Upper lobe of right lung (tissue), 1 donor: ENCODE data around the gene DNAH10. TPM values are rescaled to one million over a fixed set of nuclear protein-coding genes. Genes with fewer than 3 reads are reported as not detected.

Source experiments
- ATAC-seq: fragments of 200-7000 bp; cut with Tn5 transposase; one replicate; pipeline ENCODE4 v1.9.1; 2020; ENCODE audit warnings: mild to moderate bottlenecking, moderate library complexity
- DNase-seq: peaks from one replicate; pipeline ENCODE4 v3.0.0-alpha.2; 2020
- H3K27ac ChIP-seq: fragments of 200-600 bp; one replicate; pipeline ENCODE4 v1.8.0; 2022
- H3K27me3 ChIP-seq: fragments of 200-600 bp; one replicate; pipeline ENCODE4 v1.8.0; 2022; ENCODE audit warnings: mild to moderate bottlenecking
- H3K36me3 ChIP-seq: fragments of 200-600 bp; one replicate; pipeline ENCODE4 v1.8.0; 2022
- H3K4me1 ChIP-seq: fragments of 200-600 bp; one replicate; pipeline ENCODE4 v1.8.0; 2022
- H3K4me3 ChIP-seq: fragments of 200-600 bp; one replicate; pipeline ENCODE4 v1.8.0; 2022; ENCODE audit warnings: mild to moderate bottlenecking
- H3K9me3 ChIP-seq: fragments of 200-600 bp; one replicate; pipeline ENCODE4 v1.8.0; 2022
- CTCF ChIP-seq: fragments of 200-600 bp; IDR thresholded peaks from one replicate; pipeline ENCODE4 v1.8.0; 2022; ENCODE audit warnings: antibody characterized with exemption
- intact Hi-C: fragments of 100-400 bp; cut with DNase I; formaldehyde crosslinking; loops from one replicate; pipeline ENCODE4 v1.11.0; 2022
- total RNA-seq: library from RNA; stranded (reverse); fragmentation: NEBNext Ultra II Directional; extraction: Animal tissue kit (Norgen Biotek cat#: 25700); gene quantifications from one replicate; pipeline ENCODE4 v1.2.1, GENCODE V29; 2021
- donor health status: DM: no; HTN: yes; CAD: no; lungs with severe emphysema.

DNAH10 gene
- total RNA-seq, 1 donor from 2014 or later, result 0.23 TPM

GRCh38 chr12:123859035-123859434 is 96.9 kb downstream of the DNAH10 start:
- no peaks in the 10 kb centered on the region for H3K4me1 ChIP-seq
- peaks cover 5% of the 10 kb centered on the region for H3K27me3 ChIP-seq
- no peak for TF ChIP-seq CTCF
- intact Hi-C loops, result no loop called here
- H3K9me3 ChIP-seq, result no peaks in the 10 kb centered on the region
- H3K36me3 ChIP-seq, result no peaks in the 10 kb centered on the region
- no peak overlapping the region for H3K4me3 ChIP-seq
- no peak for ATAC-seq
- DNase-seq, result no peak
- no peak overlapping the region for H3K27ac ChIP-seq

GRCh38 chr12:123860377-123860776 is 98.3 kb downstream of the DNAH10 start:
- no peaks in the 10 kb centered on the region for H3K4me1 ChIP-seq
- no peak for TF ChIP-seq CTCF
- H3K27ac ChIP-seq, result no peak overlapping the region
- no peaks in the 10 kb centered on the region for H3K36me3 ChIP-seq
- ATAC-seq (no peak), DNase-seq (no peak)
- no peaks in the 10 kb centered on the region for H3K9me3 ChIP-seq
- intact Hi-C loops, result no loop called here
- peaks cover 4% of the 10 kb centered on the region for H3K27me3 ChIP-seq
- H3K4me3 ChIP-seq, result no peak overlapping the region

GRCh38 chr12:123861392-123861791 is 99.3 kb downstream of the DNAH10 start:
- H3K27me3 ChIP-seq, result no peaks in the 10 kb centered on the region
- no peak for TF ChIP-seq CTCF
- no peak overlapping the region for H3K4me3 ChIP-seq
- no peaks in the 10 kb centered on the region for H3K4me1 ChIP-seq
- H3K27ac ChIP-seq, result no peak overlapping the region
- H3K9me3 ChIP-seq, result no peaks in the 10 kb centered on the region
- intact Hi-C loops, result no loop called here
- H3K36me3 ChIP-seq, result no peaks in the 10 kb centered on the region
- DNase-seq, result no peak
- no peak for ATAC-seq

- H3K4me3 ChIP-seq, result no peak overlapping the region
- intact Hi-C loops, result no loop called here
- ATAC-seq, result no peak
- no peak for DNase-seq
- H3K27me3 ChIP-seq, result no peaks in the 10 kb centered on the region
- no peaks in the 10 kb centered on the region for H3K36me3 ChIP-seq
- no peak overlapping the region for H3K27ac ChIP-seq
- TF ChIP-seq CTCF, result no peak
- H3K4me1 ChIP-seq, result no peaks in the 10 kb centered on the region
- no peaks in the 10 kb centered on the region for H3K9me3 ChIP-seq
These were observed 105.0 kb downstream of the DNAH10 start for GRCh38 chr12:123867141-123867540.

- TF ChIP-seq CTCF, result no peak
- no peak overlapping the region for H3K4me3 ChIP-seq
- no peak overlapping the region for H3K27ac ChIP-seq
- H3K4me1 ChIP-seq, result no peaks in the 10 kb centered on the region
- DNase-seq, result no peak
- intact Hi-C loops, result no loop called here
- H3K27me3 ChIP-seq, result no peaks in the 10 kb centered on the region
- no peaks in the 10 kb centered on the region for H3K36me3 ChIP-seq
- ATAC-seq, result no peak
- no peaks in the 10 kb centered on the region for H3K9me3 ChIP-seq
These were observed 106.7 kb downstream of the DNAH10 start for GRCh38 chr12:123868791-123869190.

- DNase-seq (no peak), ATAC-seq (no peak)
- TF ChIP-seq CTCF, result no peak
- no peak overlapping the region for H3K27ac ChIP-seq
- H3K27me3 ChIP-seq, result no peaks in the 10 kb centered on the region
- no peak overlapping the region for H3K4me3 ChIP-seq
- H3K9me3 ChIP-seq, result no peaks in the 10 kb centered on the region
- H3K36me3 ChIP-seq, result no peaks in the 10 kb centered on the region
- H3K4me1 ChIP-seq, result no peaks in the 10 kb centered on the region
- intact Hi-C loops, result no loop called here
These were observed 111.7 kb downstream of the DNAH10 start for GRCh38 chr12:123873793-123874192.
